Measurements from ENCODE around the gene PDE1C.

GRCh38 chr7:32108651-32109050 lies 38.4 kb upstream of the PDE1C start:
- TF ChIP-seq CTCF (IDR thresholded peaks at IDR 0.05) (no peak), EZH2 (IDR thresholded peaks at IDR 0.05; ENCODE audit: borderline replicate concordance, insufficient read depth, low read depth, low read length, poor library complexity, severe bottlenecking) (no peak)
